Measurements from ENCODE around the gene SAPCD2.

GRCh38 chr9:137088121-137088520 lies 17.8 kb upstream of the SAPCD2 start:
- TF ChIP-seq, protein P1, sequence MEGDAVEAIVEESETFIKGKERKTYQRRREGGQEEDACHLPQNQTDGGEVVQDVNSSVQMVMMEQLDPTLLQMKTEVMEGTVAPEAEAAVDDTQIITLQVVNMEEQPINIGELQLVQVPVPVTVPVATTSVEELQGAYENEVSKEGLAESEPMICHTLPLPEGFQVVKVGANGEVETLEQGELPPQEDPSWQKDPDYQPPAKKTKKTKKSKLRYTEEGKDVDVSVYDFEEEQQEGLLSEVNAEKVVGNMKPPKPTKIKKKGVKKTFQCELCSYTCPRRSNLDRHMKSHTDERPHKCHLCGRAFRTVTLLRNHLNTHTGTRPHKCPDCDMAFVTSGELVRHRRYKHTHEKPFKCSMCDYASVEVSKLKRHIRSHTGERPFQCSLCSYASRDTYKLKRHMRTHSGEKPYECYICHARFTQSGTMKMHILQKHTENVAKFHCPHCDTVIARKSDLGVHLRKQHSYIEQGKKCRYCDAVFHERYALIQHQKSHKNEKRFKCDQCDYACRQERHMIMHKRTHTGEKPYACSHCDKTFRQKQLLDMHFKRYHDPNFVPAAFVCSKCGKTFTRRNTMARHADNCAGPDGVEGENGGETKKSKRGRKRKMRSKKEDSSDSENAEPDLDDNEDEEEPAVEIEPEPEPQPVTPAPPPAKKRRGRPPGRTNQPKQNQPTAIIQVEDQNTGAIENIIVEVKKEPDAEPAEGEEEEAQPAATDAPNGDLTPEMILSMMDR (conservative IDR thresholded peaks at IDR 0.05 in 1 of 2, IDR thresholded peaks at IDR 0.05 in 1 of 2; ENCODE audit: extremely low read depth in 1 of 2, insufficient read depth in 1 of 2, low read depth in 1 of 2, low read length in 2 of 2): no peak
- TF ChIP-seq EZH2 (IDR thresholded peaks at IDR 0.05; ENCODE audit: borderline replicate concordance, low read length): no peak

All from mammary epithelial cell (primary cell).